ENCODE measurements around the gene DACT2.

DNA sequence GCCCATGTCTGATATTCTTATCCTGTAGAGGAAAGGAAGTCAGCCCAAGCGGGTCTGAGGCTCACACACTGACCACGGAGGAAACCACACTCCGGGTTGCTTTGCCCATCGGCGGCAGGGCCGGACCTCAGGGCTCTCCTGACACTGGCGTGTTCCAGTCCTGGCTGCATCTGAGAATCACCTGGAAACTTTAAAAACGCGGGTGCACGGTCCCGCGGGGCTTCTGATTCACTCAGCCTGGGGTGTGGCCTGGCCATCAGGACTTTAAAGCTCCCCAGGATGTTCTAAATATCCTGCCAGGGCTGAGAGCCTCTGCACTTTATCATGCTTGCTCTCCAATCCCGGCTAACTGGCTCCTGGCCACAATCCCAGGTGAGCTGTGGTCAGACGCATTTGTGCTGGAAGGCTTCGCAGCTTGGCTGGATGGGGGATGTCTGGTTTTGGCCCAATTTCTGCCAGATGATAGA, 47.7 kb upstream of the DACT2 start:
- TF ChIP-seq, protein P1, sequence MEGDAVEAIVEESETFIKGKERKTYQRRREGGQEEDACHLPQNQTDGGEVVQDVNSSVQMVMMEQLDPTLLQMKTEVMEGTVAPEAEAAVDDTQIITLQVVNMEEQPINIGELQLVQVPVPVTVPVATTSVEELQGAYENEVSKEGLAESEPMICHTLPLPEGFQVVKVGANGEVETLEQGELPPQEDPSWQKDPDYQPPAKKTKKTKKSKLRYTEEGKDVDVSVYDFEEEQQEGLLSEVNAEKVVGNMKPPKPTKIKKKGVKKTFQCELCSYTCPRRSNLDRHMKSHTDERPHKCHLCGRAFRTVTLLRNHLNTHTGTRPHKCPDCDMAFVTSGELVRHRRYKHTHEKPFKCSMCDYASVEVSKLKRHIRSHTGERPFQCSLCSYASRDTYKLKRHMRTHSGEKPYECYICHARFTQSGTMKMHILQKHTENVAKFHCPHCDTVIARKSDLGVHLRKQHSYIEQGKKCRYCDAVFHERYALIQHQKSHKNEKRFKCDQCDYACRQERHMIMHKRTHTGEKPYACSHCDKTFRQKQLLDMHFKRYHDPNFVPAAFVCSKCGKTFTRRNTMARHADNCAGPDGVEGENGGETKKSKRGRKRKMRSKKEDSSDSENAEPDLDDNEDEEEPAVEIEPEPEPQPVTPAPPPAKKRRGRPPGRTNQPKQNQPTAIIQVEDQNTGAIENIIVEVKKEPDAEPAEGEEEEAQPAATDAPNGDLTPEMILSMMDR (IDR thresholded peaks at IDR 0.05) = no peak
- TF ChIP-seq EZH2 (IDR thresholded peaks at IDR 0.05) = no peak
- TF ChIP-seq EZH2phosphoT487 (IDR thresholded peaks at IDR 0.05) = no peak

Measured in neural progenitor cell (in vitro differentiated cells).